ENCODE measurements around the gene MST1R.
"Not testable (repeated sequence)": the region's sequence is repeated elsewhere in the genome, so short reads cannot be mapped to it uniquely, and the experiment has no call there.

MST1R gene

DNA sequence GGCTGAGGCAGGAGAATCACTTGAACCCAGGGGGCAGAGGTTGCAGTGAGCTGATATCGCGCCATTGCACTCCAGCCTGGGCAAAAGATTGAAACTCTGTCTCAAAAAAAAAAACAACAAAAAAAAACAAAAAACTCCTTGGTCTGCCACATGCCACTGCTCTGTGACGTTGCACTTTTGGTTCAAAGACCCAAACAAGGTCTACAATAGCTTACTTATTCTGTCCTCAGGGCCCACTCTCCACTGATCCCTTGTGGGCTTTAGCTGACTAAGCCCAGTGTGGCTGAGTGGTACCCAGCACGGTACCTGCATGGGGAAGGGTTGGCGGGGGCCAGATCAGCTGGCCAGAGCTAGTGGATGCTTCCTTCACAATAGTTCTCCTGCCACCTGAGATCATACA, 24.1 kb upstream of the MST1R start:
- DNase-seq (ENCODE audit: extremely low spot score): no peak
- ChIA-PET POLR2A (interaction anchor here (0.6 kb wide), 1 partner anchor 194 kb away, joined by 6 read pairs; no protein-coding TSS in a partner anchor), CTCF (interaction anchor here (1.7 kb wide), 1 partner anchor 12 kb away, joined by 4 read pairs; no protein-coding TSS in a partner anchor)
- no peak for TF ChIP-seq CTCF (IDR thresholded peaks at IDR 0.05; ENCODE audit: control extremely low read depth, extremely low read depth, low read depth, missing control alignments)

- no peak for DNase-seq (ENCODE audit: extremely low spot score)
- TF ChIP-seq CTCF (IDR thresholded peaks at IDR 0.05; ENCODE audit: control extremely low read depth, extremely low read depth, low read depth, missing control alignments): no peak
- ChIA-PET CTCF (no interaction called here), POLR2A (no interaction called here)
Measured at GRCh38 chr3:49926117-49926728, 22.6 kb upstream of the MST1R start.

- DNase-seq (ENCODE audit: extremely low spot score): no peak
- ChIA-PET POLR2A (no interaction called here), CTCF (interaction anchor here (0.6 to 2.6 kb wide), 6 partner anchors 10 to 122 kb away, joined by 3 to 7 read pairs (median 4); partner anchors contain the start of gene INKA1)
- no peak for TF ChIP-seq CTCF (IDR thresholded peaks at IDR 0.05; ENCODE audit: control extremely low read depth, extremely low read depth, low read depth, missing control alignments)
Measured at GRCh38 chr3:49925485-49925884, 21.8 kb upstream of the MST1R start.

DNA sequence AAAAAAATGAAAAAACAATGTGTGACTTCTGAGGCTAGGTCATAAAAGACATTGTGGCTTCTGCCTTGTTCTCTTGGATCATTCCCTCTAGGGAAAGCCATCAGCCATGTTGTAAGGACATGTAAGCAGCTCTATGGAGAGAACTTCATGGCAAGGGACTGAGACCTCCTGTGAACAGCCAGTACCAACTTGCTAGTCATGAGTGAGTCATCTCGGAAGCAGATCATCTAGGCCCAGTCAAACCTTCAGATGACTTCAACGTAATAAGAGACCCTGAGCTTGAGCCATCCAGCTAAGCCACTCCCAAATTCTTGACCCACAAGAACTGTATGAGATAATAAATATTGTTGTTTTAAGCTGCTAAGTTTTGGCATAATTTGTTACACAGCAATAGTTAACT, 21.0 kb upstream of the MST1R start:
- ChIA-PET CTCF (interaction anchor here (0.6 to 2.6 kb wide), 7 partner anchors 9 to 253 kb away, joined by 3 to 7 read pairs (median 3); partner anchors contain the start of gene INKA1), POLR2A (interaction anchor here (0.8 kb wide), 1 partner anchor 16 kb away, joined by 3 read pairs; no protein-coding TSS in a partner anchor)
- TF ChIP-seq CTCF (IDR thresholded peaks at IDR 0.05; ENCODE audit: control extremely low read depth, extremely low read depth, low read depth, missing control alignments): no peak
- DNase-seq (ENCODE audit: extremely low spot score): no peak

GRCh38 chr3:49917806-49918590, 14.3 kb upstream of the MST1R start:
- POLR2A ChIA-PET: interaction anchor here (1.0 kb wide), 1 partner anchor 12 kb away, joined by 3 read pairs; the partner anchor contains the start of gene MON1A

GRCh38 chr3:49916686-49917085, 13.0 kb upstream of the MST1R start:
- ChIA-PET POLR2A (no interaction called here), CTCF (interaction anchor here (2.0 kb wide), 1 partner anchor 8 kb away, joined by 6 read pairs; no protein-coding TSS in a partner anchor)
- no peak for TF ChIP-seq CTCF (IDR thresholded peaks at IDR 0.05; ENCODE audit: control extremely low read depth, extremely low read depth, low read depth, missing control alignments)
- DNase-seq (ENCODE audit: extremely low spot score): no peak

More at GRCh38 chr3:49917806-49918590, 14.3 kb upstream of the MST1R start:
- CTCF ChIA-PET: interaction anchor here (1.0 to 2.0 kb wide), 3 partner anchors 8 to 13 kb away, joined by 3 to 5 read pairs (median 3); partner anchors contain the start of gene MON1A
- not testable (repeated sequence) for DNase-seq (ENCODE audit: extremely low spot score)
